H9 (cell line): ENCODE results near the gene TTLL9. TPM values are rescaled to one million over a fixed set of nuclear protein-coding genes. Genes with fewer than 3 reads are reported as not detected.
A peak's percentile ranks its signal among the peaks of the same experiment; 100 is the strongest.

Experiments
- DNase-seq: peaks from one replicate; pipeline ENCODE4 v3.0.0-alpha.2; 2017
- H2AFZ ChIP-seq: one replicate; pipeline ENCODE4 v1.6.1; 2013; ENCODE audit warnings: mild to moderate bottlenecking, low read length, control low read depth, moderate library complexity
- H2AK5ac ChIP-seq: 2 replicates; pipeline ENCODE4 v1.6.1; 2013; ENCODE audit warnings: low read length, control low read depth, mixed read lengths; ENCODE audit not compliant: insufficient read length
- H2BK120ac ChIP-seq: one replicate; pipeline ENCODE4 v1.6.1; 2013; ENCODE audit warnings: low read depth, mild to moderate bottlenecking, low read length, control low read depth, inconsistent platforms; ENCODE audit not compliant: poor library complexity, severe bottlenecking
- H2BK12ac ChIP-seq: 2 replicates; pipeline ENCODE4 v1.6.1; 2013; ENCODE audit warnings: low read length, control low read depth, mixed read lengths, low read depth; ENCODE audit not compliant: insufficient read length
- H2BK15ac ChIP-seq: 2 replicates; pipeline ENCODE4 v1.6.1; 2013; ENCODE audit warnings: low read depth, low read length, control low read depth
- H2BK20ac ChIP-seq: one replicate; pipeline ENCODE4 v1.6.1; 2013; ENCODE audit warnings: low read depth, mild to moderate bottlenecking, low read length, control low read depth, inconsistent platforms; ENCODE audit not compliant: poor library complexity, severe bottlenecking
- H2BK5ac ChIP-seq: 2 replicates; pipeline ENCODE4 v1.6.1; 2013; ENCODE audit warnings: low read length, control low read depth, mixed read lengths; ENCODE audit not compliant: insufficient read length
- H3K14ac ChIP-seq: 2 replicates; pipeline ENCODE4 v1.6.1; 2013; ENCODE audit warnings: low read length, control low read depth; ENCODE audit not compliant: insufficient read depth
- H3K18ac ChIP-seq: 2 replicates; pipeline ENCODE4 v1.6.1; 2013; ENCODE audit warnings: low read depth, mild to moderate bottlenecking, mixed read lengths, low read length, control low read depth; ENCODE audit not compliant: insufficient read length
- H3K23ac ChIP-seq: 2 replicates; pipeline ENCODE4 v1.6.1; 2013; ENCODE audit warnings: low read length, control low read depth, mixed read lengths, low read depth; ENCODE audit not compliant: insufficient read length
- H3K23me2 ChIP-seq: 2 replicates; pipeline ENCODE4 v1.6.1; 2013; ENCODE audit warnings: low read depth, mild to moderate bottlenecking, mixed read lengths, low read length, control low read depth; ENCODE audit not compliant: insufficient read length, poor library complexity, severe bottlenecking
- H3K27ac ChIP-seq: 2 replicates; pipeline ENCODE4 v1.5.1; 2013; ENCODE audit warnings: low read length, control low read depth, mixed read lengths, low read depth; ENCODE audit not compliant: insufficient read length
- H3K27me3 ChIP-seq: 2 replicates; pipeline ENCODE4 v1.6.1; 2013; ENCODE audit warnings: low read length, control low read depth, inconsistent platforms; ENCODE audit not compliant: insufficient read depth
- H3K4ac ChIP-seq: 2 replicates; pipeline ENCODE4 v1.6.1; 2013; ENCODE audit warnings: low read depth, mild to moderate bottlenecking, control low read depth, inconsistent platforms, low read length, moderate library complexity
- H3K4me1 ChIP-seq: 2 replicates; pipeline ENCODE4 v1.6.1; 2013; ENCODE audit warnings: low read length, control low read depth, inconsistent platforms; ENCODE audit not compliant: insufficient read depth
- H3K4me2 ChIP-seq: 2 replicates; pipeline ENCODE4 v1.6.1; 2013; ENCODE audit warnings: low read length, control low read depth, mixed read lengths; ENCODE audit not compliant: insufficient read length, insufficient read depth
- H3K56ac ChIP-seq: 2 replicates; pipeline ENCODE4 v1.6.1; 2013; ENCODE audit warnings: low read depth, mild to moderate bottlenecking, mixed read lengths, low read length, control low read depth; ENCODE audit not compliant: insufficient read length
- H3K79me1 ChIP-seq: 2 replicates; pipeline ENCODE4 v1.6.1; 2013; ENCODE audit warnings: low read depth, mild to moderate bottlenecking, moderate library complexity, low read length, control low read depth, inconsistent platforms; ENCODE audit not compliant: insufficient read depth, poor library complexity, severe bottlenecking
- H3K79me2 ChIP-seq: 2 replicates; pipeline ENCODE4 v1.6.1; 2013; ENCODE audit warnings: low read length, control low read depth, inconsistent platforms; ENCODE audit not compliant: insufficient read depth
- H3K9ac ChIP-seq: 2 replicates; pipeline ENCODE4 v1.6.1; 2013; ENCODE audit warnings: low read length, control low read depth, mixed read lengths; ENCODE audit not compliant: insufficient read length; ENCODE audit errors: extremely low read depth
- H3K9me3 ChIP-seq: one replicate; pipeline ENCODE4 v1.6.1; 2013; ENCODE audit warnings: low read depth, low read length, inconsistent platforms; ENCODE audit not compliant: control insufficient read depth
- H3T11ph ChIP-seq: one replicate; pipeline ENCODE4 v1.6.1; 2013; ENCODE audit warnings: mild to moderate bottlenecking, low read length, control low read depth, inconsistent platforms
- H4K20me1 ChIP-seq: one replicate; pipeline ENCODE4 v1.6.1; 2013; ENCODE audit not compliant: control insufficient read depth, insufficient read length, insufficient read depth
- H4K5ac ChIP-seq: 2 replicates; pipeline ENCODE4 v1.6.1; 2013; ENCODE audit warnings: low read depth, mild to moderate bottlenecking, mixed read lengths, low read length, control low read depth; ENCODE audit not compliant: insufficient read length
- H4K8ac ChIP-seq: replicated peaks from 2 replicates; pipeline ENCODE4 v1.6.1; 2013; ENCODE audit warnings: low read length, control low read depth, mixed read lengths, low read depth; ENCODE audit not compliant: insufficient read length
- H4K91ac ChIP-seq: 2 replicates; pipeline ENCODE4 v1.6.1; 2013; ENCODE audit warnings: low read depth, mild to moderate bottlenecking, moderate library complexity, mixed read lengths, low read length, control low read depth; ENCODE audit not compliant: insufficient read length
- H3K27ac Mint-ChIP-seq, 3 experiments: 2 replicates in 2 of 3; 3 replicates in 1 of 3; pipeline ENCODE4 v1.8.0; 2020 to 2021; ENCODE audit warnings: mixed read lengths in 3 of 3, mild to moderate bottlenecking in 1 of 3, moderate library complexity in 1 of 3
- H3K27me3 Mint-ChIP-seq: 2 replicates; pipeline ENCODE4 v1.8.0; 2021; ENCODE audit warnings: low read depth, mild to moderate bottlenecking, moderate library complexity, mixed read lengths
- H3K36me3 Mint-ChIP-seq, 3 experiments: 2 replicates in 2 of 3; 3 replicates in 1 of 3; pipeline ENCODE4 v1.8.0; 2020 to 2021; ENCODE audit warnings: low read depth in 3 of 3, mixed read lengths in 3 of 3; ENCODE audit not compliant: insufficient read depth in 1 of 3
- H3K4me1 Mint-ChIP-seq, 2 experiments: 2 replicates each; pipeline ENCODE4 v1.8.0; 2020; ENCODE audit warnings: mixed read lengths in 2 of 2
- H3K4me3 Mint-ChIP-seq, 2 experiments: 2 replicates in 1 of 2; 3 replicates in 1 of 2; pipeline ENCODE4 v1.8.0; 2020 to 2021; ENCODE audit warnings: mild to moderate bottlenecking in 2 of 2, mixed read lengths in 2 of 2, moderate library complexity in 1 of 2
- H3K9me3 Mint-ChIP-seq, 2 experiments: 2 replicates in 1 of 2; 3 replicates in 1 of 2; pipeline ENCODE4 v1.8.0; 2020; ENCODE audit warnings: mild to moderate bottlenecking in 2 of 2, mixed read lengths in 2 of 2, moderate library complexity in 1 of 2
- WGBS: extraction: QIAGEN DNeasy Blood & Tissue Kit; methylation state at CpG from one replicate; pipeline ENCODE4 v1.1.7; 2013; ENCODE audit warnings: missing lambda C conversion rate, low lambda C conversion rate, mixed read lengths; ENCODE audit not compliant: insufficient read length; ENCODE audit errors: extremely low coverage; 5-methylcytosine and 5-hydroxymethylcytosine counted together
- total RNA-seq: library from RNA; stranded (reverse); gene quantifications from 2 replicates; pipeline ENCODE4 v1.2.1, GENCODE V29; 2021
- TF ChIP-seq, protein P1 (sequence below): fragments of 200-600 bp; sonication (generic); conservative IDR thresholded peaks from 3 replicates; pipeline ENCODE4 v1.8.0; 2021; ENCODE audit warnings: antibody characterized with exemption, mild to moderate bottlenecking

Gene TTLL9
- total RNA-seq, 1 experiment from 2014 or later: 0.20 TPM

- Histone ChIP-seq H3K27me3 (no peaks in the 10 kb centered on the region), H3K4me2 (no peak overlapping the region), H3K79me1 (no peaks in the 10 kb centered on the region), H2BK12ac (no peak overlapping the region), H3K9ac (no peak overlapping the region), H4K8ac (no peak overlapping the region), H3K4me1 (no peaks in the 10 kb centered on the region; the same call in 1 of the 2 replicates), H2BK5ac (no peak overlapping the region), H2AFZ (no peak overlapping the region), H3K23ac (no peak overlapping the region), H3K27ac (no peak overlapping the region), H3K14ac (no peak overlapping the region), H4K5ac (no peak overlapping the region), H4K91ac (no peak overlapping the region), H3K56ac (no peak overlapping the region), H2BK20ac (no peak overlapping the region), H4K20me1 (no peaks in the 10 kb centered on the region), H2BK15ac (no peak overlapping the region), H3K4ac (no peak overlapping the region), H3T11ph (no peak overlapping the region), H2AK5ac (no peak overlapping the region), H3K9me3 (no peaks in the 10 kb centered on the region), H2BK120ac (no peak overlapping the region), H3K18ac (no peak overlapping the region), H3K23me2 (no peaks in the 10 kb centered on the region), H3K79me2 (no peaks in the 10 kb centered on the region)
- Mint-ChIP-seq H3K36me3 (0 out of 7 replicates have a peak, but pooled peaks cover 0 to 9% (median 0%) of the 10 kb centered on the region in 3 experiments), H3K4me1 (peaks cover 52 to 55% of the 10 kb centered on the region in 2 experiments), H3K4me3 (peak overlapping the region in 1 of 2 experiments; percentile 47; a peak in 1 of 5 replicates), H3K27ac (no peak overlapping the region), H3K27me3 (peaks cover 2% of the 10 kb centered on the region), H3K9me3 (peaks cover 0 to 11% of the 10 kb centered on the region in 2 experiments; a peak in 1 of 5 replicates)
- DNase-seq: no peak
- TF ChIP-seq, protein P1, sequence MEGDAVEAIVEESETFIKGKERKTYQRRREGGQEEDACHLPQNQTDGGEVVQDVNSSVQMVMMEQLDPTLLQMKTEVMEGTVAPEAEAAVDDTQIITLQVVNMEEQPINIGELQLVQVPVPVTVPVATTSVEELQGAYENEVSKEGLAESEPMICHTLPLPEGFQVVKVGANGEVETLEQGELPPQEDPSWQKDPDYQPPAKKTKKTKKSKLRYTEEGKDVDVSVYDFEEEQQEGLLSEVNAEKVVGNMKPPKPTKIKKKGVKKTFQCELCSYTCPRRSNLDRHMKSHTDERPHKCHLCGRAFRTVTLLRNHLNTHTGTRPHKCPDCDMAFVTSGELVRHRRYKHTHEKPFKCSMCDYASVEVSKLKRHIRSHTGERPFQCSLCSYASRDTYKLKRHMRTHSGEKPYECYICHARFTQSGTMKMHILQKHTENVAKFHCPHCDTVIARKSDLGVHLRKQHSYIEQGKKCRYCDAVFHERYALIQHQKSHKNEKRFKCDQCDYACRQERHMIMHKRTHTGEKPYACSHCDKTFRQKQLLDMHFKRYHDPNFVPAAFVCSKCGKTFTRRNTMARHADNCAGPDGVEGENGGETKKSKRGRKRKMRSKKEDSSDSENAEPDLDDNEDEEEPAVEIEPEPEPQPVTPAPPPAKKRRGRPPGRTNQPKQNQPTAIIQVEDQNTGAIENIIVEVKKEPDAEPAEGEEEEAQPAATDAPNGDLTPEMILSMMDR: no peak; the same call in 2 of the 3 replicates
- no CpG with 5 or more reads among the region's 6 CpGs for WGBS
Observed at GRCh38 chr20:31919410-31920155, 49.1 kb downstream of the TTLL9 start.
